Diencephalon (tissue), 1 donor: Measurements from ENCODE around the gene NR1D2. TPM values are rescaled to one million over a fixed set of nuclear protein-coding genes. Genes with fewer than 3 reads are reported as not detected.

Experiments
- total RNA-seq: library from RNA; depleted of rRNA; stranded (reverse); fragments of >200 nt; gene quantifications from one replicate; pipeline ENCODE4 v1.2.3, GENCODE V29; 2014

NR1D2 gene
- 51.9 TPM for total RNA-seq

GRCh38 chr3:23944861-23945662 lies at the start of gene NR1D2:
TSS of gene NR1D2 (plus strand) at chr3:23945286. CDS start at chr3:23945579, 293 bp downstream.

GRCh38 chr3:23916886-23917678 lies 28.0 kb upstream of the NR1D2 start, which contains the start of the genes NKIRAS1 and RPL15:
TSS of gene NKIRAS1 (minus strand) at chr3:23916990. CDS start at chr3:23910904, 6,086 bp downstream.
TSS of gene RPL15 (plus strand) at chr3:23917132. CDS start at chr3:23917860, 728 bp downstream.

Other genes with a start within 250 kb of the NR1D2 start
- 94.8 TPM for gene UBE2E1, start 139.3 kb upstream of the NR1D2 start, total RNA-seq
- gene NKIRAS1, start 28.3 kb upstream of the NR1D2 start, total RNA-seq, result 51.4 TPM
- gene RPL15, start 28.2 kb upstream of the NR1D2 start, total RNA-seq, result 2,167 TPM